GM21367 (cell line): ENCODE results near the gene WNT3.
"Not testable (repeated sequence)": the region's sequence is repeated elsewhere in the genome, so short reads cannot be mapped to it uniquely, and the experiment has no call there.

Experiments
- ATAC-seq: cut with Tn5 transposase; IDR thresholded peaks from one replicate; pipeline ENCODE4 v1.9.1; 2021; ENCODE audit not compliant: unreplicated experiment

The WNT3 gene

DNA sequence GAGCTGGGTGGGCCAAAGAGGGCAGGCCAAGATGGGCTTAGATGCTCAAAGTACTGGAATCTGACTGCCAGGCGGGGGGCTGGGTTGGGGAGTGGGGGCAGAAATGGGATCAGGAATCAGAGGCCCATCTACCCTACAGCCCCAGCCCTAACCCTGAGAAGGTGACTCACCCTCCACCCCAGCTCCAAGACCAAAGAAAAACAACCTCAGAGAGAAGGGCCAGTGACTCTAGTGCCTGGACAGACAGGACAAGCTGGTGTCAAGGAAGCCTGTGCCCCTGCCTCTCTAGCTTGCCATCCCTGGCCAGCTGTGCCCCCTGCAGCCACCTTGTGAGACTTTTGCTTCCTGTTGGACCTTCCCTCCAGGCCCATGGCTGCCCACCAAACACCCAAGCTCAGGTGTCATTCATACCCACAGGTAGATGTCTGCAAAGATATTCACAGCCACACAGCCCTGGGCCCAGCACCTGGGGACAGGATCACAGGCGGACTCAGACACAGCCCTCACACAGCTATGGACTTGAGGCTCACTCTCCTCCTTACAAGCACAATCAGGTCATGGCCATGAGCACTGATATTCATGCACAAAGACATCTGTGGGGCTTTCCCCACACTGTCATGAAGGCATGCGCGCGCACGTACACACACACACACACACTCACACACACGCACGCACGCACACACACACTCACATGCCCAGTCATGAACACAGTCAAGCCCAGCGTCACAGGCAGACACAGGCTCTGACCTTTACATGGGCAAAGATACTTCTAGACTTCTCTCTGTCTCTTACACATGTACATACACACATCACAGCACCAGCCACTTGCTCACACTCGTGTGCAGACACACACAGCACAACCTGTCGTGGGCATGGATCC, 2.8 kb downstream of the WNT3 start:
- ATAC-seq: no peak

DNA sequence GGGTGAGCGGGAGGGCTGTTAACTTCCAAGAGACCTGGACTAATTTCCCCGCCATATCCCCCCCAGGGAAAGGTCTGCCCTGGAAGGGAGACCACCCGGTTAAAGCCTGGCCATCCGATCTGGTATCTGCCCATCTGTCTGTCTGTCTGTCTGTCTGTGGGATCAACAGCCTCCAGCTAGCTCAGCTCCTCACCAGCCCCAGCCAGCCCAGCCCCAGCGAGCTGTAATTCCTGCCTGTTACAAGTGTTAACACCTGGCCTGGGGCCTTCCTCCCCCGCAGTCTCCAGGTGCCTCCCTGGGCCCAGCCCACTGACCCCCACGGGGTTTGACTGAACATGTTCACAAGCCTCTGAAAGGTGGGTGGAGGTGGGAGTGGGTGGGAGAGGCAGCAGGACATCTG, 4.0 kb downstream of the WNT3 start:
- ATAC-seq: no peak

DNA sequence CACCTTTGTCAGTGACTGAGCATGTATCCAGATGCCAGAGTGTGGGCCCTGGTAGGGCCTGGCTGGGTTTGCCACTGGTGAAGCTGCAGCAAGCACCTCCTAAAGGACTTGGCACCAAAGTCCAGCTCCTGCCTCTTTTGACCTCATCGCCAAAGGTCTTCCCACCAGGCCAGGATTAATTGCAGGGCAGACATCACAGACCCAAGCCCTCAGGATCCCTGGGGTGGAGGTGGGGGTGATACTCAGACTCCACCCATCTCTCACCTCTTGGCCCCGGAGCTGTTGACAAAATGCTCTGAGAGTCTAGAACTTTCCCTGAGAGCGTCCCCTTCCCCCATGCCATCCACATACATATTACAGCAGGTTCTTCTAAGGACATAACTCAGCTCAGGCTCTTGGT, 4.6 kb downstream of the WNT3 start:
- no peak for ATAC-seq

DNA sequence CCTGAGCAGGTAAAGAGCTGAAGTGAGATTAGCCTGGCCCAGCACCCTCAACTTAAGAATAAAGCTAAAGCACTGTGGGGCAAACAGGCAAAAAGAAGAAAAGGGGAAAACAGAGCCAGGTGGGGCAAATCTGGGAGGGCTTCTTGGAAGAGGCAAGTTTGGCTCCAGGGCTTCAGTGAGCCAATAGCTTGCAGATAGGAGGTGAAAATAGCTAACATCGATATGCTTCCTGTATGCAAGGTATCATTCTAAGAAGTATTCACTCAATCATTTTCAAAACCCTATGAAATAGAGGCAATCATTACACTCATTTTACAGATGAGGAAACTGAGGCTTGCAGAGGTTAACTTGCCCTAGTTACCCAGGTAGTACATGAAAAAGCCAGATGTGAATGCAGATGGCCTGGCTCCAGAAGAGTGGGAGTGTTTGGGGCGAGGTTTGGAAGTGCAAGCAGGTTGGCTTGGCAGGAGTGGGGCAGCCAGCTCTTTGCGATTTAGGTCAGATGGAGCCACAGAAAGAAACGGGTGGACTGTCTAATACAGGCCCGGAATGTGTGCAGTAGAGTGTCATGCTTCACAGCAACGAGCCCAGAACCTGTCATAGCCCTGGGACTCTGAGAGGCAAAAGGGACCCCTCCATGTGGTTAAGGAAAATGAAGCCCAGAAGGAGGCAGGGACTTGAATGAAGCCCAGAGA, 5.7 kb downstream of the WNT3 start:
- no peak for ATAC-seq

- ATAC-seq: no peak
These were observed 6.4 kb downstream of the WNT3 start for GRCh38 chr17:46811978-46812583.

DNA sequence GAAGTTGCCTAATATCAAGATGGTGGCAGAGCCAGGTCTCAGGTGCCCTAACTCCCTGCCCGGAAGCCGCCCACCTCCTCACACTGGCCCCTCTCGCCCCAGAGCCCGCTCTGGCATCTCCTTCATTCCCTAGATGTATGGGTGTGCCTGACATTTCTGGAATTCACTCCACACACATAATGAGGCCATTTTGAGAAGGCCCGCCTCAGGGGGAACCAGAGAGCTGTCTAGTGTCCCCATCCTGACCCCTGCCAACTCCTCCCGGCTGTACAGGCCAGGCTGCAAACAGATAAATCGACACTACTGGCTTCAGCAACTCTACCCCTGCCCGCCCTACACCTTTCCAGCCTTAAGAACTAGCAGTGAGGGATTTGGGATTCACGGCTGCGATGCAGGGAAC, 7.7 kb downstream of the WNT3 start:
- ATAC-seq: no peak

DNA sequence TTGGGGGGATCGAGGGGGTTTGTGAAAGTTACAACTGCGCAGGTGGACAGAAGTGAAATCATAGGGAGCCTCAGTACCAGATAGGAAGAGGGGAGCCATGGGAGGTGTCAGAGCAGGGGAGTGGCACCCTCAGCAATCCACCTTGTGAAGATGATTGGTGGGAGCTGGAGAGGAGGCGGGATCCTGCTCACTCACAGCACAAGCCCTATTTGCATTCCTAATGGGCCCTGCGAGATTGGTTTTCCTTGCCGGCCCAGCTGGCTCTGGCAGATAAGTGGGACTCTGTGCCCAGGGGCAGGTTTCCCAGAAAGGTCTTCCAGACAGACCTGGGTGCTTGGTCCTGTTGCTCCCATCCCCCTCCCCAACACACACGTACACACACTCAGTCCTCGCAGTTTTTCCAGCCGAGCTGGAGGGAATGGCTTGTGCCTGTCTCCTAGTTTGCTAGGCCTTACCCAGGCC, 9.4 kb downstream of the WNT3 start:
- no peak for ATAC-seq

DNA sequence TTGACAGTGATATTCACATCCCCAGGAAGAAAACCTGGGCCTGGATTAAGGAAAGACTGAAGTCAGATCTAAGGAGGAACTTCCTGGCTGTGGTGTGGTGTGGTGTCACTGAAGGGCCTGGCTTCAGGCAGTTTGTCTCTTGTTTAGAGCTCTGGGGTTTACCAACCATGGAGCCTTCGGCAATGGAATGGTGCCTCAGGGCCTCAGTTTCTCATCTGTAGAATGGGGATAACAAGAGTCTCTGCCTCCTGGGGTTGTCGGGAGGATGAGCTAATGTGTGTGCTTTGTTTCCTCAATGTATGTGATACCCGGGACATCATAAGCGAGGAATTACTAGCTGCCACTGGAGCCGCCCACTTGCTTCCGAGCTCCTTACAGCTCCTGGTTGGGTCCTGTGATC, 12.7 kb downstream of the WNT3 start:
- ATAC-seq: no peak

- no peak for ATAC-seq
These were observed 14.9 kb downstream of the WNT3 start for GRCh38 chr17:46803544-46803943.

GRCh38 chr17:46802800-46803199, 15.7 kb downstream of the WNT3 start:
- ATAC-seq: no peak

DNA sequence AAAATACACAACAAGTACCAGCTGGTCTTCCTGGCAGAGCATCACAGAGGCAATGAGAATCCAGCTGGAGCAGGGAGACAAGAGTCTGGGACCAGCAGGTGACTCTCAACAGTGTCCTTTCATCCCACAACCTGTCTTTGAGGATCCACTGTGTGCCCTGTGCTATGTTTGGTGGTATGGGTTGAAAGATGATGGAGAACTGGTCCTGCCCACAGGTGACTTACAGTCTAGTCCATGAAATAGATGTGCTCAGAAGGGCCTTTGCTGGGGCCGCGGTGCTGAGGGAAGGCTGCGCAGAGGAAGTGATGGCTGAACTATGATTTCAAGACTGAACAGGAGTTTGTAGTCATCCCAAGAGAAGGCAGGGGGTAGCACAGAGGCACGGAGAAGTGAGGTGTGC, 17.9 kb downstream of the WNT3 start:
- ATAC-seq: no peak

DNA sequence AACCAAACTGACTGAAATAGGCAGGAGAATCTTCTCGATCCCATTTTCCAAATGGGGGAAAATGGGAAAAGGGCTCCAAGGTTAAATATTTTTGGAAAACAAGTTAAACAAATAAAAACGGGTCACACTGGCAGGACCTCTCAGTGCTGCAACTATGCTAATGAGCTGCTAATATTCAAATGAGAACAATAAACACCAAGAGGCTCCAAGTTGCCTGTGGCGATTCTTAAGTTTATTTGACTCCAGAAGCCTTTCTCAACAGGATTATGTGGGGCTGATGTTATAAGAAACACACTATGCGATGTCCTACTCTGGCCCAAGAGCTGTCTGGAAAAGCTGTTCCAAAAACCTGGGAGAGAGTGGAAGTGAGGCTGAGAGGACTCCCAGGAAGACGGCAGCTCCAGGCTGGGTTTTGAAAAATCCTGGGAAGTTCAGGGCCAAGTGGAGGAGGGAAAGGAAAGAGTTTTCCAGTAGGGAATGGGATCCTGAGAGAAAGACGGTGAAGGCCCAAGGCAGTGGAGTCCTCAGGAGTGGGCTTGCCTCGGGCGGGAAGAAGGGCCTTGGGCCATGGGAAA, 21.4 kb downstream of the WNT3 start:
- no peak for ATAC-seq

DNA sequence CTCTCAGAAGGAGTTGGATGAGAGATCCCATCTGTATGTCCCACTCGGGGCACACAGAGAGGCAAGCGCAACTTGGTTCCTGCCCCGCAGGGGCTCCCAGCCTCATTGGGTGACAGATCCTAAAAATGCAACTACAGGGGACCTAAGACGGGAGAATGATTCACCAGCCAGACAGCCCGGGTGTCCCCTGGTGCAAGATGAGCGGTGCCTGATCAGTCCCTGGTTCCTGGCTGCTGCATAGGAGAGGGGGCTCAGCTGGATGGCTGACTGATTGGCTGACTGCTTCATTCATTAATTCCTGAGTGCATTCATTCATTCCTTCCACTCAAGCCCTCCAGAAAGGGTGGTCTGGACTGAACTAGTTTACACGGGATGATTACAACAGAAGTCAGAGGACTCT, 22.0 kb downstream of the WNT3 start:
- ATAC-seq: no peak

DNA sequence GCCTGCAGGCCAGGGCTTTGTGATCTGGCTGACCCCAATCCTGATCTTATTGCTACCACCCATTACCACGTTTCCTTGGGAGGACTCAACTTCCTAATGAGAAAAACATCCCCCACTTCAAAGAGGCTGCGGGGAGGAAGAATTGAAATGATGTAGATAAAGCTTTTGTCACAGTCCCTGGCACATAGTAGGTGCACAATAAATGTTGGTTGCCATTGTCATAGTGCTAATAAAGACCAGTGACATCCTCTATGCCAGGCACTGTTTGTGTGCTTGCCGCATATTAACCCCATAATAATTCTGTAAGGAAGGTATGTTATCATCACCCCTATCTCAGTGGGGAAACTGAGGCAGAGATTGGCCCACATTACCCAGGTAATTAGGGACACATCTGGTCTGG, 22.4 kb downstream of the WNT3 start:
- no peak for ATAC-seq

GRCh38 chr17:46795379-46795952, 23.0 kb downstream of the WNT3 start:
- ATAC-seq: no peak

- no peak for ATAC-seq
These were observed 24.2 kb downstream of the WNT3 start for GRCh38 chr17:46794318-46794717.

- no peak for ATAC-seq
These were observed 25.0 kb downstream of the WNT3 start for GRCh38 chr17:46793541-46793940.

GRCh38 chr17:46793023-46793422, 25.5 kb downstream of the WNT3 start:
- ATAC-seq: not testable (repeated sequence)

DNA sequence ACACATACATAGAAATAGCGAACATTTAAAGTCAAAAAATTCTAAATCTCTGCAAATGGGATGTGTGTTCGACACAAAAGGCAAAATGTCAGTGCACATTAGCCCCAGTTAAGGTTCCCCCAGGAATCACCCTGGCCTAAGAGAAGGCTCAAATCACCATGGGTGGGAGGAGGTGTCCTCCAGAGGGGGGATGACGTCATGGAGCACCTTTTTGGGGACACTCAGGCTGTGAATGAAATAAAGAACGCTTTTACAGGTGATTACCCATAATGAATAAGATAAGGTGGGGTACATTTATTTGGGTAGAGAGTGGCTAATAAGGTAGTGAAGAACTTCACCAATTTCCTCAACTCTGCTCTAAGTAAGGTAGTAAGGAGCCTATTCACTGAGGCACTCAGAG, 26.4 kb downstream of the WNT3 start:
- no peak for ATAC-seq

GRCh38 chr17:46791531-46791930, 27.0 kb downstream of the WNT3 start:
- ATAC-seq: no peak

- ATAC-seq: no peak
These were observed 28.3 kb downstream of the WNT3 start for GRCh38 chr17:46790216-46790615.
